Measurements from ENCODE around the gene SLC9A8.
A peak's percentile ranks its signal among the peaks of the same experiment; 100 is the strongest.

Gene SLC9A8

DNA sequence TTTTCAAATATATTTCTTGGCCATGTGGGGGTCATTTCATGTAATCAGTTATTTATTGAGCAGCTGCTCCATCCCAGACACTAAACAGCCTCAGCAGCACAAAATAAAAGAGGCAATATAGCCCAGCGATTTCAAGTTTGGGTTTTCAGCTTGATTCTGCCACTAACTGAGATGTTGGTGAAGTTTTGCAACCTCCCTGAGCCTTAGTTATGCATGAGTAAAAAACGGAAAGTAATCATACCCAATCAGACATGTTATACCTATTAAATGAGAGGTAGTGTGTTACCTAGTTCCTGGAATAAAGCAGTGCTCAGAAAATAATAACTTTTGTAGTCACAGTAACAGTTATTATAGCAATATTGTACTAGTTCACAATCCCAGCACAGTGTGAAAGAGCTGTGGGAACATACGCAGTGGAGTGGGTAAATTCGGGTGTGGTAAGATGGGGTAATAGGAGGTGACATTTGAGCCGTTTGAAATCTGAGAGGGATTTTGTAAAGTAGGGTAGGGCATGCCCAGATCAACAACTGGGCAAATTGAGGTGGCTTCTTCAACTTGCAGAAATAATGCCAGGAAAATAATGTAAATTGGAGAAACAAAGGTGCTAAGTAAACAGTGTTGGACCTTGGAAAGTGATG lies 1.5 kb downstream of the SLC9A8 start:
- DNase-seq: no peak

DNA sequence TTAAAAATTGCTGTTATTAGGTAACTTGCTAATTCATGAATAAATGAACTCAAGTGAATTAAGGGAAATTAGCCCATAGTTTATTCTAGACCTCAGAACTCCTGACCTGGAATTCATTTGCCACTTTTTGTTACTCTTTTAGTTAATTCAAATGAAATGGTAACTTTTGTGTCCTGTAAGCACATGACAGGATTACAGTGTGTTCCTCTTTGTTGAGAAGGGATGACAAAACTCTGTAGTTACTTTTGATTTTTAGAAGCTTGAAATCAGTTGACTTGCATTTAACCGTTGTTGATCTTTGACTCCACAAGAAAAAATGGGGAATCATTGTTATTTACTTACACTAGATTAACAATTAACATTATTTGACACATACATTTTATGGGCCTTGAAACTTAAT lies 6.2 kb downstream of the SLC9A8 start:
- no peak for DNase-seq

DNA sequence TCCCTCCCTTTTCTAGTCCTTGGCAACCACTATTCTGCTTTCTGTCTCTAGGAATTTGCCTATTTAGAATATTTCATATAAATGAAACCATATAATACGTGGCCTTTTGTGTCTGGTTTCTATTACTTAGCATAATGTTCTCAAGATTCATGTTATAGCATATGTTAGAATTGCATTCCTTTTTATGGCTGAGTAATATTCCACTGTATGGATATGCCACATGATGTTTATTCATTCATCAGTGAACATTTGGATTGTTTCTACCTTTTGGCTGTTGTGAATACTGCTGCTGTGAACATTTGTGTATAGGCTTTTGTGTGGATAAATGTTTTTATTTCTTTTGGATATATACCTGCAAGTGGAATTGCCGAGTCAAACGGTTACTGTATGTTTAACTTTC lies 7.1 kb downstream of the SLC9A8 start:
- DNase-seq: no peak

DNA sequence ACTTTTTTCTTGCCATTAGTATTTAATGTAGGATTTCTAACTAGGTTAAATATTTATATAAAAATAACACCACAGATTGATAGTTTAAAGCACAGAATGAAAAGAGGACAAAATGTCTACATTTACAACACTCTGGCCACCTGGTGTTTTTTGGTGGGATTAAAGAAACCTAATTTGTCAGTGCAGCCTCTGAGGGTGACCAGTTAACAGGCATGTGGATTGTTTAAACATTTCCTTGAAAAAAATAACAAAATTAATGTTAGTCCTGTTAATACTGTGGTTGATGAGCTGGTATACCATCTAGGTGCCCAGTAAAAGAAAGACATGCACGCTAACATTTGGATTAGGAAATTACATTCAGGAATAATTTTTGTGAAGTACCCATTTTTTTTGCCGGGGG lies 8.8 kb downstream of the SLC9A8 start:
- no peak for DNase-seq

DNA sequence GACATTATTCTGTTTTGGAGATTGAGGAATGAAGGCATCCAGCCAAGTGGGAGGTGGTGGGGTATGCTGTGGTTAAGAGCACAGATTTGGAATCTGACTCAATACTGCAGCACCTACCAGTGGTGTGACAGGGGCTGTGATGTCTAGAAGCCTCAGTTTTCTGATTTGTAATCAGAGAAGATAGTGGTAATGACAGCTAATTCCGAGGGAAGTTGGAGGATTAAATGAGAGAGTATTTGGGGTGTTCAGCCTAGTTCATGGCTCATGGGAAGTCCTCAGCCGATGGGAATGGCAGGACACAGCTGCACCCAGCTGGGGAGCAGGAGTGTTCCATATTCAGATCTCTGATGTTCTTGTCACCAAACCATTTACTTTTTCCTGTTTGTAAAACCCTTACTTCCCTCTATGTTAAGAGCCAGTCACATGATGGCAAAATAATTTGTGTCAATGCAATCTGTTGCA lies 9.3 kb downstream of the SLC9A8 start:
- peak; percentile 17 for DNase-seq

DNA sequence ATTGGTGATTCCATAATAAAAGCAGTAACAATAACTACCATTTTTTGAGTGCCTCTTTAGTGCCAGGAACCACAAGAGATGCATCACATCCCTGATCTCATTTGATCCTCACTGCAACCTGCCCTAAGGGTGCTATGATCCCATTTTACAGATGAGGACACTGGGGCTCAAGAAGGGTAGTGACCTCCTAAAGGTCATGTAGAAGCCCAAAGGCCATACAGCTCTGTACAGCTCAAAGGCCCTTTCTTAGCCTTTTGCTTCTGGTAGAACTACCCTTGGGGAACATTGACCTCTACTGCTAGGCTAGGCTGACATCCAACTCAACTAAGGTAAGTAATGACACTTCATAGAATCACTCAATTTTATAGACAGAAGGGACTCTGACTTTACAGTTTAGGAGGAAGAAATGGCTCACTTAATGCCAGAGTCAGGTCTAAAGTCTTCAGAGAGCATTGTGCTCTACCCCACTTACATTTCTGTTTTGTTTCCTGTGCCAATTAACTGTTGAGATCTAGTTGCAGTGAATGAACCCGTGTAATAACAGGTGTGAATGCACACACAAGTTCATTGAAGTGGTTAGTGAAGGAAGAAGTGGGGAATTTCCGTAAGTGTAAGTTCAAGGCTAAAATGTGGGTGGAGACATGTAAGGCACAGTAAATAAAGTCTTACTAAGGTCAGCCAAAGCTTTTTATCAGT lies 10.7 kb downstream of the SLC9A8 start:
- peak; percentile 53 for DNase-seq

DNA sequence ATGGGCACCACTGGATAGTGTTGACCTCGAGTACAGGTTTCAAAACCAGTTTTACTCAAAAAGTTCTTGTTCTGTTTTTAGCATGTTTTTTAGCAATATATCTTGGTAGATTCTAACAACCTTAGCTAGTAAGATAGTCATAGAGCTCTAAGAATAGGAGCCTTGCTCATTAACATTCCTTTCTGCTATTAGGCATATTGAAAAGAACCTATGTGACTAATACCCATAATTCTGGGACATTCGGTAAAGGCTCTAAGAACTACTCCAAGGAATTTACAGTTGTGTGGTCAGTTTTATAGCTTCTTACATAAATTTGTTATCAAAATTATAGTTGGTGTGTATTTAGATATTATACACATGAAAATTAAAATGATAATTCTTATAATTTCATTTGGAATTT lies 11.6 kb downstream of the SLC9A8 start:
- DNase-seq: no peak

DNA sequence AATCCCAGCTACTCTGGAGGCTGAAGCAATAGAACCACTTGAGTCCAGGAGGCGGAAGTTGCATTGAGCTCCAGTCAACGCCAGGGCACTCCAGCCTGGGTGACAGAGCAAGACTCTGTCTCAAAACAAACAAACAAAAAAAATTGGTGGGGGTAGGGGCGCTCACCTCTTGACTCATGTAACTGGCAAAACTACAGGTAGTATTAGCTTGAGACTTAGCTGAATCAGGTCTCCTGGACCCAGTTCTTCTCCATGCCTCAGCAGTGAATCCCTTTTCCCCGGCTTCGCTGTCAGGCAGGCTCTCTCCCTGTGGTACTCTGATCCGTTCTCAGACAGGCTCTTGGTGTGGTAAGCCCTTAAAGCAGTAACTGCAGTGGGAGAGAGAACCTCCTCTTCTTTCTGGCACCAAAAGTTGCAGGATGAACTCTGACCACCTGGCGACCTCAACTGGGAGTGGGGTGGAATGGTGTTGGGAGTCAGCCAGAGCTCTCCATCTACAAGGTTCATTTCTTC lies 12.9 kb downstream of the SLC9A8 start:
- no peak for DNase-seq

DNA sequence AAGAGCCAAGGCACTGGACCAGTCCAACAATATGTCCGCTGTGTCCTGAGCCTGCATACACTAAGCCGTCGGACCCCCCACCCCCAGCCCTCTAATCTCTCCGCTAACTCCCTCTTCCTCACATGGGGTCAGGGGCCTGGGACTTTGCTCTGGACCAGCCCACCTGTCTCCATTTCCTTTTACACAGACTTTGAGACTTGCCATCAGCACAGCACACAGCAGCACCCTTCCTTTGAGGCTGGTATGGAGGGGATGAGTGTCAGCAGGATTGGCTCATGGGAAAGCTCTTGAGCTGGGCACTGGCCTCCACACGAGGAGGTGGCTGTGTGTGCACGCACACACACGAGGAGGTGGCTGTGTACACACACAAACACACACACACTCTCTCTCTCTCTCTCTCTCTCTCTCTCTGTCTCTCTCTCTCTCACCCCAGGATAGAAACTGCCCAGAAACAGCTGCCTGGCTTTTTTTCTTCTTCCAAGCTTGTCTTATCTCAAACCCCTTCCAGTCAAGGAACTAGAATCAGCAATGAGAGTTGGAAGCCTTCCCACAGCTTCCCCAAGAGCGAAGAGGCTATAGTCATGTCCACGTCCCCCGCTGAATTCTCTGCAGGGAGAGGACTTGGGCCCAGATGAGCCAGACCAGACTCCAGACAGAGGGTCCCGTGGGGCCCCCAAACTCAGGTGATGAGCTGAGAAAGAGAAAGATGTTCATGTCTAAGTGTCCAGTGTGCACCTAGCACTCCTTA lies 18.6 kb downstream of the SLC9A8 start:
- no peak for DNase-seq

DNA sequence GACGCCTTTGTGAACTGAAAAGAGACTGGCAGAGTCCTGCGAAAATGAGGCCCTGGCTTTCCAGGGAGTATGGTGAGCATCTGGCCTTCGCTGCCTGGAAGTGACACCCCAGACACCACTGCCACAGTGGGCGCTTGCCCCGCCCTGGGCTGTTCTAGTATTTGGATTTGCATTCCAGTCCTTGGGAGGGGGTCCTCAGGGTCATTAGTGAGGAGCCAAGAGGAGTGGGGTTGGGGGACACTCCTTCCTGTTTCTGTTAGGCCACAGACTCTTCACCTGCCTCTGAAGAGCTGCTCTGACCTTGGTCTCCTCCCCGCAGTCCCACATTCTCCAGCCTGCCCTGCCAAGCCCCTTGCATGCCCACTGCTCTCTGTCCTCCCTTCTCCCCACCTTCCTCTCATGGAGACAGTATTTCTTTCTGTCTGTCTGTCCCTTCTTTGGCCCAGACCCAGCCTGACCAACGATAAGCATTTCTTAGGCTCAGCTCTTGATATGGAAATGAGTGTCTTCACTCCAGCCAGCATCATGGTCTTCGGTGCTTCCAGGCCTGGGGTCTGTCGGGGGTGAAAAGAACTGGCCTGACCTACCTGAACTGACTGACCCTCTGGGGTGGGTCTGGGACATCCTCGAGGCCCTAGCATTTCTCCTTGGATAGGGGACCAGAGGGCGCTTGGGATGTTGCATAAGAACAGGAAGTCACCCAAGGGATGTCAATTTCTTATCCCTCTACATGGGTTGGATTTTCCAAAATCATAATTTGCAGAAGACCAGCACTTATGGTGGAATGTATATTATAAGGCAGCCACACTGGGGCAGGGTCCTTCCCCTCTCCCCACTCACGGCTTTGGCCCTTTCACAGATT lies 19.4 kb downstream of the SLC9A8 start:
- DNase-seq: no peak

DNA sequence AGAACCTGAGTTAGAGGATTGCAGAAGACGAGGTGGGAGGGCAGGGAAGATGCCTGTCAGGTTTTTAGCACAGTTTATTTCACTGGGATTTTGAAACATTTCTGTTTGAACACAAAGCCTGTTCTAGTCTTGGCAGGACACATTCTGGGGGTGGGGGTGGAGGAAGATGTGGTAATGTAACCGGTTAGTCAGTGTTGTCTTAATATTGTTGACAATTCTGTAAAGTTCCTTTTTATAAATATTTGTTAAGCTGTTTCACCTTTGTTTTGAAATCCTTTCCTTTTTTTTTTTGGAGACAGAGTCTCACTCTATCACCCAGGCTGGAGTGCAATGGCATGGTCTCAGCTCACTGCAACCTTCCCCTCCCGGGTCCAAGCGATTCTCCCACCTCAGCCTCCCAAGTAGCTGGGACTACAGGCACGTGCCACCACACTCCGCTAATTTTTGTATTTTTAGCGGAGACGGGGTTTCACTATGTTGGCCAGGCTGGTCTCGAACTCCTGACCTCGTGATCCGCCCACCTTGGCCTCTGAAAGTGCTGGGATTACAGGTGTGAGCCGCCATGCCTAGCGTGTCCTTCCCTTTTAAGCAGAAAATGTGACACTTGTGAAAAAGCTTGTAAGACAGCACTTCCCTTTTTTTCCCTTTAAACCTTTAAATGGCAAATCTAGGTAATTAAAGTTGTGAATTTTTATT lies 20.2 kb downstream of the SLC9A8 start:
- DNase-seq: no peak

DNA sequence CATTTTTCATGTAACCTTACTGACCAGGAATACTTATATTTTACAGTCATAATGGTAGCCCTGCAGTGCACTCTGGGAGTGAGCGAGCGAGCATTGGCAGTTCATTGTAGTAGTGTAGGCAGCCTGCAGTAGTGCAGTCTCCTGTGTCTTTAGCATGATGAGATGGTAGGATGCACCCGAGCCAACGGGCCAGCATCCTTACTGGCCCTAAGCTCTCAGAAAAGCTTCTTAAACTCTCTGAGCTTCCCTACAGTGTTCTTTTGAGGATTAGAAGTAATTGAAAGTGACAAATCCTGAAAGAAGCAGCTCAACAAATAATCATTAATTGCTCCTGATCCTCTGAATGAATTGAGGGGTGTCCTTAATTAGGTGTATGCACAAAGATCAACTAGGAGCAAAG lies 20.9 kb downstream of the SLC9A8 start:
- no peak for DNase-seq

DNA sequence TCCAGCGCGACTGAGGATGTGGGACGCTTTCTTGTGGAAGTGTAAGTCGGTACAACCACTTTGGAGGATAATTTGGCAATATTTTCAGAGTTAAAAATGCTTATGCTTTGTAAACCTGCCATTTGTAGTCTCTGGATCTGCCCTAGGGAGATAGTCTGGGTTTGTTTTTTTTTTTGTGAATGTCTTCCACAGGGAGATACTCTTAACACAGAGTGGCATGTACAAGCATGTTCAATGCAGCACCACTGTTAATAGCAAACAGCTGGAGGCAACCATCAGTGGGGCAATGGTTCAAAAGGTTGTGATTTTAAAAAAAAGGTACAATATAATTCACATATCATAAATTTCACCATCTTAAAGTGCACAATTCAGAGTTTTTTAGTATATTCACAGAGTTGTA lies 22.4 kb downstream of the SLC9A8 start:
- no peak for DNase-seq

DNA sequence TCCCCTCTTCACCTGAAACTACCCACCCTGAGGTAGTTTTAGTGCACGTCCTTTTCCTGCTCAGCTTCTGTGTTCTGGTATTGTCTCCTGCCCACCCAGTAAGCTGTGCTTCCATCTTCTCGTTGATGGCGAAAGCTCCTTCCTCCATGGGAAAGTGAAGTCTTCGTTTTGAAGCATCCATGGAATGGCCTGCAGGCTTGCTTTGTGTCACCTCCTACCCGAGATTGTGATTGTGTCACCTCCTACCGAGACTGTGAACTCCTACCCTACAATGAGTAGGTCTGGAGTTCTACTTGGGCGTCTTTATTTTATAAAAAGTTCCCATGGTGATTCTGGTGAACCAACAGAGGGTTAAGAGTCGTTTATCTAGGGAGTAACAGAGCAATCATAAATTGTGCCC lies 25.9 kb downstream of the SLC9A8 start:
- DNase-seq: no peak

DNA sequence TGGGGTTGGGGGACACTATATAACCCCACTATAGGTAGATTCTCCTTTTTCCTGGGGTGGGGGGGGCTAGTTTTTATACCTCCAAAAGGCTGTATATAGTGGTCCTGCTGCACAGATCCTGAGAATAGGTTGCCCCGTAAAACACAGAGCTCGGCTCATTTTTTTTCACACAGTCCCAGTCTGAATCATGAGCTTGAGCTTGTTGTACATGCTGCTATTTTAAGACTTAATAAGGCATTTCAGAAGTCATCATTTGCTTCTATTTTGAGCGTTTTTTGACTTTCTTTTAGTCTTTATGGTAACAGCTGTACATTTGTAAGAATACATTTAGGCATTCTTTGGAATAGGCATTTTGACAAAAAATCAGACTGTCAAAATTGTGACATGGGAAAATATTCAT lies 30.5 kb downstream of the SLC9A8 start:
- no peak for DNase-seq

DNA sequence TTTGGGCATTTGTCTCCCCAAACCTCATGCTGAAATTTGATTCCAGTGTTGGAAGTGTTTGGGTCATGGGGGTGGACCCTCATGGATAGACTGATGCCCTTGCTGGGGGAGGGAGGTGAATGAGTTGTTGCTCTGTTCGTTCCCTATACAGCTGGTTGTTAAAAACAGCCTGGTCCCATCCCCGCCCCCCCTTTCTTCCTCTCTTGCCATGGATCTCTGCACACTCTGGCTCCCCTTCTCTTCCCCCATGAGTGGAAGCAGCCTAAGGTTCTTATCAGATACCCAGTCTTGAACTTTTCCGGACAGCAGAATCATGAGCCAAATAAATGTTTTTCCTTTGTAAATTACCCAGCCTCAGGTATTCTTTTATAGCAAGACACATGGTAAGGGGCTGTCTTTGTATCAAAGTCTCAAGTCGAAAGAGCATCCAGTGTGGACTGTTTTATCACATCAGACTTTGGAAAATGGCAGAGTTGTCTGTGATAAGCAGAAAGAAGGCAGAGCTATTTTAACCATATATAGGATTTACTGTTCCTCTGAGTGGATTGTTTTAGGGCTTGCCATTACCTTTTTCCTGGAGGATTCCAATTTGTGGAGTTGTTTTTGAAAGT lies 31.2 kb downstream of the SLC9A8 start:
- no peak for DNase-seq

DNA sequence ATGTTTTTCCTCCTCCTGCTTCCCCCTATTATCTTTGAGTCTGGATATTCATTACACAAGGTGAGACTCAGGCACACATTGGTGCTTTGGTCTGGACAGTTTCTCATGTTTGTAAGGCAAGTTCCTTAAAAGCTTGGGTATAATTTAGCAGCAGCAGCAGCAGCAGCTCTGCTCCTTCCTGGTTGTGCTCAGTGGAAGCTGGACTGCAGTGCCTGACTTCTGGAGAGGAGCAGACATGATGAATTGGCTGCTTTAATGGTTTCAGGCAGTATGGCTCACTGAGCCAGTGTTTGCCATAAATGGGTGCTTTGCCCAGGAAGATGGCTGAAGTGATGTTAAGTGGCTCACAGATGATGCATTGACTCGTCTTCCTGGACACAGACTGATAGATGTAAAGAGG lies 32.4 kb downstream of the SLC9A8 start:
- DNase-seq: no peak

DNA sequence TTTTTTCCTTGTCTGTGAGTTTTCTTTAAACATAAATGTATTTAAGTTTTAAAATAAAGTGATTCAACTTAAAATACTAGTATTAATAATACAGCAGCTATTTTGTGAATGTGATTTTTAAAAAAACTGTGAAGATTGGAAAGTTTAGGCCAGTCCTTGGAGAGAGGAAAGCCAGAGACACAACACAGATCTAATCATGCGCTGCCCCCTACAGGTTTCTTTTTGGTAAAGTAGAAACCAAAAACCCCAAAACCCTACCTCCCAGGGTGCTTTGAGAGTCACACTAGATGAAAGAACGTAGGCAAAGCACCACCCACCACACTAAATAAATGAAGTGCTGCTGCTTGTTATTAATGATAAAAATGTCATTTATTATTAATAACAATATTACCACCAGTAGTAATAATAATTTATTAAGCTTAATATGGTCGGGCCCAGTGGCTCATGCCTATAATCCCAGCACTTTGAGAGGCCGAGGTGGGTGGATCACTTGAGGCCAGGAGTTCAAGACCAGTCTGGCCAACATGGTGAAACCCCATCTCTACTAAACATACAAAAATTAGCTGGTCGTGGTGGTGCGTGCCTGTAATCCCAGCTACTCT lies 33.7 kb downstream of the SLC9A8 start:
- DNase-seq: peak; percentile 72

DNA sequence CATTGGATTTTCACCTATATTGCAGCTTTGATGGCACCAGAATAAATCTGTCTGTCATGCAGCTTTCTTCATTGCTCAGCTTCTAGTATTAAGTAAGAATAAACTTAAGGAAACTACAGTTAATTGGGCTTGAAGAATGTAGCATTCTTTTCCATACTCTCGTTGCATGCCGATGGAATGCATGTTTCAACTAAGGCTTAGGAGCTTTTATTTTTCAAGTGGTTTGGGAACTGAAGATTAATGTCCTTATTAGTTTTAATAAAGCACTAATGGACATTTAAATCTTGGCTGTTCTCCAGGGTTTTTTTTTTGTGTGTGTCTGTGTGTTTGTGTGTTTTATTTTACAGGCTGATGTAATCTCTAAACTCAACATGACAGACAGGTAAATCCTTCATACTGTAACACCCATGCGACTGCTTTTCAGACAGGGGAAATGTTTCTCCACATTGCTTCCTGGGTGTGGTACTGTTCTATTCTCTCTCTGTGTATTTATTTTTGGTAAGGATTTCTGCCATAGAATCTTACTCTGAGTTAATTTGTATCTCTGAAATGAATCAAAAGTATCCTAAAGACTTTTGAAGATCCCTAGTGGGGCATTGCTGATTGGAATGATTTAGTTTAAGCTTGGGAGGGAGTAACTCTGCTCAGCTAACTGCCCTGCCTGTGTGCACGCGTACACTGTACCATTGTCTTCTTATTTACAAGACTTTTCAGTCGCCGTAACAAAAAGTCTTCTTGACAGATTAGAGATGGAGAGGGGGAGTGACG lies 38.0 kb downstream of the SLC9A8 start:
- no peak for DNase-seq

DNA sequence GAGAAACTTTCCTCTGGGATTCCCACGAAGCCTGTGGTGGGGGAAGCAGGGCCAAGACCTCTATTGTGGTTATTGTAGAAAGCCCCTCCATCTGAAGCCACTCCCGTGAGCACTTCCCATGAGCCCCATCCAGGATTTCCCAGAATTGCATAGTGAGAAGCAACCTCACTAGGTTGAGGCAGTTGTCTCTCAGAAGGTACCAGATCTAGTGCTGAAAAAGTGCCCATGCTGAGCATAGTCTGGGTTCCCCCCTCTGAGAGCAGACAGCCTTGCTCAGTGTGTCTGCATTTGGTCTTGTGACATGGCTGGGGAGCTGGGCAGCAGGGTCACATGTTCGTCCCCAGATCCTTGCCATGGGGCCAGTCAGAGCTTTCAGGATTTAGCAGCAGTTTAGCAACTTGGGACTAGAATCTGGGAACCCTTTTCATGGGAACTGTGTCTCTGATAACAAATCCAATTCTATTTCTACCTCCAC lies 38.6 kb downstream of the SLC9A8 start:
- no peak for DNase-seq
